Measurements from ENCODE around the gene CABP1. TPM values are rescaled to one million over a fixed set of nuclear protein-coding genes. Genes with fewer than 3 reads are reported as not detected.

Gene CABP1
- total RNA-seq, 4 donors from 2014 or later = 0.81 to 3.0 (median 1.2) TPM

- 0% methylated on average over 1 to 2 of the region's 31 CpGs for WGBS, 2 donors (ENCODE audit: low coverage in 1 of 2)
- Histone ChIP-seq H3K4me3 (peak overlapping the region; percentile 91 to 93), H3K27me3 (no peaks in the 10 kb centered on the region), H3K27ac (peak overlapping the region; percentile 65 to 95 (median 90)), H3K9me3 (no peaks in the 10 kb centered on the region), H3K36me3 (peaks cover 0 to 26% of the 10 kb centered on the region in 2 donors), H3K4me1 (peaks cover 0 to 42% (median 11%) of the 10 kb centered on the region in 3 donors)
- peak; percentile 36 for ATAC-seq
- TF ChIP-seq POLR2A (IDR thresholded peaks at IDR 0.05) (no peak), CTCF (IDR thresholded peaks at IDR 0.05) (no peak), POLR2AphosphoS5 (IDR thresholded peaks at IDR 0.05) (no peak), EP300 (IDR thresholded peaks at IDR 0.05) (no peak)
Measured at GRCh38 chr12:120710805-120711296, 70.4 kb downstream of the CABP1 start.

- Histone ChIP-seq H3K9me3 (no peaks in the 10 kb centered on the region), H3K4me1 (peaks cover 0 to 42% (median 11%) of the 10 kb centered on the region in 3 donors), H3K27ac (peak overlapping the region in 3 of 4 donors; percentile 89 to 95 (median 91)), H3K27me3 (no peaks in the 10 kb centered on the region), H3K4me3 (peak overlapping the region; percentile 91 to 93), H3K36me3 (peaks cover 0 to 32% of the 10 kb centered on the region in 2 donors)
- 20 to 41% methylated on average over 3 to 5 of the region's 6 CpGs for WGBS, 2 donors (ENCODE audit: low coverage in 1 of 2)
- TF ChIP-seq POLR2AphosphoS5 (IDR thresholded peaks at IDR 0.05) = no peak
- TF ChIP-seq POLR2A (IDR thresholded peaks at IDR 0.05) = no peak
- no peak for TF ChIP-seq EP300 (IDR thresholded peaks at IDR 0.05)
- TF ChIP-seq CTCF (IDR thresholded peaks at IDR 0.05) = no peak
- ATAC-seq = no peak
Measured at GRCh38 chr12:120711411-120711810, 71.0 kb downstream of the CABP1 start.

- Histone ChIP-seq H3K36me3 (peaks cover 0 to 44% of the 10 kb centered on the region in 2 donors), H3K9me3 (no peaks in the 10 kb centered on the region), H3K27me3 (no peaks in the 10 kb centered on the region), H3K4me1 (peaks cover 0 to 42% (median 11%) of the 10 kb centered on the region in 3 donors), H3K27ac (no peak overlapping the region), H3K4me3 (no peak overlapping the region)
- WGBS, 2 donors (ENCODE audit: low coverage in 1 of 2) = 64 to 69% methylated on average over 6 of the region's 6 CpGs
- no peak for ATAC-seq
- TF ChIP-seq EP300 (IDR thresholded peaks at IDR 0.05) (no peak), POLR2A (IDR thresholded peaks at IDR 0.05) (no peak), CTCF (IDR thresholded peaks at IDR 0.05) (no peak), POLR2AphosphoS5 (IDR thresholded peaks at IDR 0.05) (no peak)
Measured at GRCh38 chr12:120712610-120713009, 72.2 kb downstream of the CABP1 start.

- TF ChIP-seq POLR2AphosphoS5 (IDR thresholded peaks at IDR 0.05) (no peak), CTCF (IDR thresholded peaks at IDR 0.05) (peak; percentile 77 to 84 (median 82))
- peak overlapping the region in 2 of 4 donors; percentile 21 to 24 for H3K27ac ChIP-seq
- H3K27me3 ChIP-seq = no peaks in the 10 kb centered on the region
- H3K4me3 ChIP-seq = no peak overlapping the region
- ATAC-seq = peak; percentile 59
- peaks cover 0 to 42% (median 11%) of the 10 kb centered on the region in 3 donors for H3K4me1 ChIP-seq
- H3K9me3 ChIP-seq = no peaks in the 10 kb centered on the region
- peaks cover 0 to 58% of the 10 kb centered on the region in 2 donors for H3K36me3 ChIP-seq
- WGBS, 2 donors (ENCODE audit: low coverage in 1 of 2) = 3 to 20% methylated on average over 3 to 4 of the region's 4 CpGs
Measured at GRCh38 chr12:120713861-120714482, 73.5 kb downstream of the CABP1 start.

Other genes with a start within 250 kb of the CABP1 start
- 100 to 1,000 TPM; 424 to 588 (median 522) TPM for gene COX6A1, start 202.5 kb upstream of the CABP1 start, total RNA-seq
- gene TRIAP1, start 194.2 kb upstream of the CABP1 start, total RNA-seq = 10 to 100 TPM in 3 of 4 donors, 1 to 10 TPM in 1; 9.7 to 19.5 (median 16.8) TPM
- gene GATC, start 194.2 kb upstream of the CABP1 start, total RNA-seq = 10 to 100 TPM; 20.0 to 26.0 (median 23.2) TPM
- gene SRSF9, start 170.9 kb upstream of the CABP1 start, total RNA-seq = 10 to 100 TPM; 46.2 to 63.2 (median 49.3) TPM
- 100 to 1,000 TPM; 179 to 271 (median 229) TPM for gene DYNLL1, start 144.5 kb upstream of the CABP1 start, total RNA-seq
- 10 to 100 TPM; 19.3 to 27.6 (median 22.6) TPM for gene COQ5, start 111.5 kb upstream of the CABP1 start, total RNA-seq
- 100 to 1,000 TPM; 134 to 273 (median 161) TPM for gene RNF10, start 106.3 kb upstream of the CABP1 start, total RNA-seq
- 10 to 100 TPM; 18.2 to 42.0 (median 27.6) TPM for gene POP5, start 59.2 kb upstream of the CABP1 start, total RNA-seq
- 10 to 100 TPM; 41.5 to 82.3 (median 56.9) TPM for gene MLEC, start 46.5 kb downstream of the CABP1 start, total RNA-seq
- 10 to 100 TPM; 21.8 to 33.3 (median 27.8) TPM for gene UNC119B, start 69.8 kb downstream of the CABP1 start, total RNA-seq
- 10 to 100 TPM; 30.5 to 55.1 (median 40.3) TPM for gene ACADS, start 85.2 kb downstream of the CABP1 start, total RNA-seq